Measurements from ENCODE around the gene ESR2.
A peak's percentile ranks its signal among the peaks of the same experiment; 100 is the strongest.

ESR2 gene

GRCh38 chr14:64337888-64338615, 43.9 kb upstream of the ESR2 start:
- Histone ChIP-seq H2BK120ac (ENCODE audit: low read depth, low read length) (peak overlapping the region; percentile 27), H2BK5ac (ENCODE audit: low read depth, low read length, poor library complexity, severe bottlenecking) (peak overlapping the region; percentile 82), H3K27ac (ENCODE audit: low read length, poor library complexity, severe bottlenecking) (peak overlapping the region; percentile 81), H2BK15ac (ENCODE audit: low read depth, poor library complexity, severe bottlenecking) (peak overlapping the region; percentile 74), H3K23ac (ENCODE audit: low read length in 2 of 2) (peak overlapping the region; percentile 65 to 97), H3K79me1 (replicated peaks; ENCODE audit: low read length, poor library complexity, severe bottlenecking) (peaks cover 6% of the 10 kb centered on the region), H4K91ac (ENCODE audit: low read length) (peak overlapping the region; percentile 88), H3K9ac (ENCODE audit: low read length) (peak overlapping the region; percentile 81), H2AFZ (ENCODE audit: low read depth, low read length) (peak overlapping the region; percentile 85), H3K18ac (ENCODE audit: low read depth in 1 of 2, low read length in 2 of 2) (peak overlapping the region; percentile 92 to 93), H3K27me3 (ENCODE audit: control insufficient read depth in 1 of 2, insufficient read depth in 1 of 2, low read length in 2 of 2) (no peaks in the 10 kb centered on the region), H3K36me3 (ENCODE audit: control insufficient read depth in 1 of 2, insufficient read depth in 2 of 2, low read depth in 1 of 2, low read length in 2 of 2) (no peaks in the 10 kb centered on the region), H3K14ac (ENCODE audit: low read length in 2 of 2) (peak overlapping the region in 1 of 2 experiments; percentile 91), H3K9me3 (ENCODE audit: control insufficient read depth, low read length) (peaks cover 11% of the 10 kb centered on the region), H3K4me2 (ENCODE audit: low read length, poor library complexity, severe bottlenecking) (peak overlapping the region; percentile 96), H3K4me1 (ENCODE audit: control insufficient read depth, insufficient read depth, low read depth, low read length) (no peaks in the 10 kb centered on the region), H4K8ac (ENCODE audit: low read length) (peak overlapping the region; percentile 35), H3K4ac (ENCODE audit: low read depth in 1 of 2, low read length in 2 of 2) (peak overlapping the region; percentile 24 to 88), H2BK12ac (ENCODE audit: low read length in 2 of 2) (peak overlapping the region; percentile 18 to 30), H2AK5ac (ENCODE audit: low read length, severe bottlenecking) (peak overlapping the region; percentile 55), H3K4me3 (ENCODE audit: insufficient read depth in 1 of 2, low read depth in 1 of 2, low read length in 2 of 2) (peak overlapping the region; percentile 75 to 91)
- peak; percentile 75 for DNase-seq
- under 1% methylated on average over 48 of the region's 49 CpGs for WGBS

GRCh38 chr14:64329149-64329548, 35.0 kb upstream of the ESR2 start:
- Histone ChIP-seq H3K23ac (ENCODE audit: low read length in 2 of 2) (no peak overlapping the region), H3K27me3 (ENCODE audit: control insufficient read depth in 1 of 2, insufficient read depth in 1 of 2, low read length in 2 of 2) (no peaks in the 10 kb centered on the region), H4K8ac (ENCODE audit: low read length) (no peak overlapping the region), H2BK120ac (ENCODE audit: low read depth, low read length) (no peak overlapping the region), H4K91ac (ENCODE audit: low read length) (no peak overlapping the region), H3K79me1 (replicated peaks; ENCODE audit: low read length, poor library complexity, severe bottlenecking) (no peaks in the 10 kb centered on the region), H3K4me1 (ENCODE audit: control insufficient read depth, insufficient read depth, low read depth, low read length) (no peaks in the 10 kb centered on the region), H3K36me3 (ENCODE audit: control insufficient read depth in 1 of 2, insufficient read depth in 2 of 2, low read depth in 1 of 2, low read length in 2 of 2) (no peaks in the 10 kb centered on the region), H3K18ac (ENCODE audit: low read depth in 1 of 2, low read length in 2 of 2) (no peak overlapping the region), H2AFZ (ENCODE audit: low read depth, low read length) (no peak overlapping the region), H3K14ac (ENCODE audit: low read length in 2 of 2) (no peak overlapping the region), H2AK5ac (ENCODE audit: low read length, severe bottlenecking) (no peak overlapping the region), H3K4me3 (ENCODE audit: insufficient read depth in 1 of 2, low read depth in 1 of 2, low read length in 2 of 2) (no peak overlapping the region), H3K4me2 (ENCODE audit: low read length, poor library complexity, severe bottlenecking) (no peak overlapping the region), H2BK15ac (ENCODE audit: low read depth, poor library complexity, severe bottlenecking) (no peak overlapping the region), H3K9ac (ENCODE audit: low read length) (no peak overlapping the region), H3K9me3 (ENCODE audit: control insufficient read depth, low read length) (no peaks in the 10 kb centered on the region), H2BK12ac (ENCODE audit: low read length in 2 of 2) (no peak overlapping the region), H3K4ac (ENCODE audit: low read depth in 1 of 2, low read length in 2 of 2) (no peak overlapping the region), H3K27ac (ENCODE audit: low read length, poor library complexity, severe bottlenecking) (no peak overlapping the region), H2BK5ac (ENCODE audit: low read depth, low read length, poor library complexity, severe bottlenecking) (no peak overlapping the region)
- DNase-seq, result no peak
- WGBS, result 61% methylated on average over 2 of the region's 3 CpGs

- Histone ChIP-seq H3K9me3 (ENCODE audit: control insufficient read depth, low read length) (no peaks in the 10 kb centered on the region), H3K79me1 (replicated peaks; ENCODE audit: low read length, poor library complexity, severe bottlenecking) (no peaks in the 10 kb centered on the region), H3K9ac (ENCODE audit: low read length) (no peak overlapping the region), H3K18ac (ENCODE audit: low read depth in 1 of 2, low read length in 2 of 2) (no peak overlapping the region), H2BK120ac (ENCODE audit: low read depth, low read length) (no peak overlapping the region), H4K91ac (ENCODE audit: low read length) (no peak overlapping the region), H3K14ac (ENCODE audit: low read length in 2 of 2) (no peak overlapping the region), H2BK12ac (ENCODE audit: low read length in 2 of 2) (no peak overlapping the region), H3K4me2 (ENCODE audit: low read length, poor library complexity, severe bottlenecking) (no peak overlapping the region), H3K4me3 (ENCODE audit: insufficient read depth in 1 of 2, low read depth in 1 of 2, low read length in 2 of 2) (no peak overlapping the region), H2BK15ac (ENCODE audit: low read depth, poor library complexity, severe bottlenecking) (no peak overlapping the region), H2AFZ (ENCODE audit: low read depth, low read length) (no peak overlapping the region), H3K4ac (ENCODE audit: low read depth in 1 of 2, low read length in 2 of 2) (no peak overlapping the region), H3K27me3 (ENCODE audit: control insufficient read depth in 1 of 2, insufficient read depth in 1 of 2, low read length in 2 of 2) (no peaks in the 10 kb centered on the region), H3K27ac (ENCODE audit: low read length, poor library complexity, severe bottlenecking) (no peak overlapping the region), H3K23ac (ENCODE audit: low read length in 2 of 2) (no peak overlapping the region), H3K4me1 (ENCODE audit: control insufficient read depth, insufficient read depth, low read depth, low read length) (no peaks in the 10 kb centered on the region), H3K36me3 (ENCODE audit: control insufficient read depth in 1 of 2, insufficient read depth in 2 of 2, low read depth in 1 of 2, low read length in 2 of 2) (no peaks in the 10 kb centered on the region), H2BK5ac (ENCODE audit: low read depth, low read length, poor library complexity, severe bottlenecking) (no peak overlapping the region), H2AK5ac (ENCODE audit: low read length, severe bottlenecking) (no peak overlapping the region), H4K8ac (ENCODE audit: low read length) (no peak overlapping the region)
- no peak for DNase-seq
- WGBS, result 93% methylated on average over 2 of the region's 2 CpGs
Measured at GRCh38 chr14:64326502-64326901, 32.3 kb upstream of the ESR2 start.

GRCh38 chr14:64324895-64325294, 30.7 kb upstream of the ESR2 start:
- Histone ChIP-seq H3K9me3 (ENCODE audit: control insufficient read depth, low read length) (no peaks in the 10 kb centered on the region), H3K36me3 (ENCODE audit: control insufficient read depth in 1 of 2, insufficient read depth in 2 of 2, low read depth in 1 of 2, low read length in 2 of 2) (no peaks in the 10 kb centered on the region), H3K14ac (ENCODE audit: low read length in 2 of 2) (no peak overlapping the region), H2BK5ac (ENCODE audit: low read depth, low read length, poor library complexity, severe bottlenecking) (no peak overlapping the region), H3K4me1 (ENCODE audit: control insufficient read depth, insufficient read depth, low read depth, low read length) (no peaks in the 10 kb centered on the region), H2BK120ac (ENCODE audit: low read depth, low read length) (no peak overlapping the region), H3K4me2 (ENCODE audit: low read length, poor library complexity, severe bottlenecking) (no peak overlapping the region), H4K8ac (ENCODE audit: low read length) (no peak overlapping the region), H3K4me3 (ENCODE audit: insufficient read depth in 1 of 2, low read depth in 1 of 2, low read length in 2 of 2) (no peak overlapping the region), H3K27me3 (ENCODE audit: control insufficient read depth in 1 of 2, insufficient read depth in 1 of 2, low read length in 2 of 2) (no peaks in the 10 kb centered on the region), H2BK12ac (ENCODE audit: low read length in 2 of 2) (no peak overlapping the region), H3K27ac (ENCODE audit: low read length, poor library complexity, severe bottlenecking) (no peak overlapping the region), H2AFZ (ENCODE audit: low read depth, low read length) (no peak overlapping the region), H3K18ac (ENCODE audit: low read depth in 1 of 2, low read length in 2 of 2) (no peak overlapping the region), H3K4ac (ENCODE audit: low read depth in 1 of 2, low read length in 2 of 2) (no peak overlapping the region), H4K91ac (ENCODE audit: low read length) (no peak overlapping the region), H3K23ac (ENCODE audit: low read length in 2 of 2) (no peak overlapping the region), H2BK15ac (ENCODE audit: low read depth, poor library complexity, severe bottlenecking) (no peak overlapping the region), H2AK5ac (ENCODE audit: low read length, severe bottlenecking) (no peak overlapping the region), H3K79me1 (replicated peaks; ENCODE audit: low read length, poor library complexity, severe bottlenecking) (no peaks in the 10 kb centered on the region), H3K9ac (ENCODE audit: low read length) (no peak overlapping the region)
- 89% methylated on average over 1 of the region's 1 CpG for WGBS
- DNase-seq, result peak; percentile 26
